ENCODE results near the gene TXNDC16. TPM values are rescaled to one million over a fixed set of nuclear protein-coding genes. Genes with fewer than 3 reads are reported as not detected.

The TXNDC16 gene
- total RNA-seq (2014; rRNA removed; shearing (Covaris generic)) (13.8 and 21.6 TPM in 2 replicates), total RNA-seq (2022) (26.5 and 27.5 TPM in 2 replicates), Bru-seq, nascent RNA (percentile 83 among the genes with signal in this experiment), BruChase-seq, experiment 1, labeled RNA remaining after a 6-hour chase (percentile 71 among the genes with signal in this experiment), BruChase-seq, experiment 2, labeled RNA remaining after a 2-hour chase (percentile 71 among the genes with signal in this experiment)
- long read RNA-seq, full-length matches to known transcripts, result 4 of 46 reads
- long read RNA-seq, partial matches to known transcripts, result 30 of 46 reads
- long read RNA-seq, other reads (novel, unspliced or antisense), result 12 of 46 reads

DNA sequence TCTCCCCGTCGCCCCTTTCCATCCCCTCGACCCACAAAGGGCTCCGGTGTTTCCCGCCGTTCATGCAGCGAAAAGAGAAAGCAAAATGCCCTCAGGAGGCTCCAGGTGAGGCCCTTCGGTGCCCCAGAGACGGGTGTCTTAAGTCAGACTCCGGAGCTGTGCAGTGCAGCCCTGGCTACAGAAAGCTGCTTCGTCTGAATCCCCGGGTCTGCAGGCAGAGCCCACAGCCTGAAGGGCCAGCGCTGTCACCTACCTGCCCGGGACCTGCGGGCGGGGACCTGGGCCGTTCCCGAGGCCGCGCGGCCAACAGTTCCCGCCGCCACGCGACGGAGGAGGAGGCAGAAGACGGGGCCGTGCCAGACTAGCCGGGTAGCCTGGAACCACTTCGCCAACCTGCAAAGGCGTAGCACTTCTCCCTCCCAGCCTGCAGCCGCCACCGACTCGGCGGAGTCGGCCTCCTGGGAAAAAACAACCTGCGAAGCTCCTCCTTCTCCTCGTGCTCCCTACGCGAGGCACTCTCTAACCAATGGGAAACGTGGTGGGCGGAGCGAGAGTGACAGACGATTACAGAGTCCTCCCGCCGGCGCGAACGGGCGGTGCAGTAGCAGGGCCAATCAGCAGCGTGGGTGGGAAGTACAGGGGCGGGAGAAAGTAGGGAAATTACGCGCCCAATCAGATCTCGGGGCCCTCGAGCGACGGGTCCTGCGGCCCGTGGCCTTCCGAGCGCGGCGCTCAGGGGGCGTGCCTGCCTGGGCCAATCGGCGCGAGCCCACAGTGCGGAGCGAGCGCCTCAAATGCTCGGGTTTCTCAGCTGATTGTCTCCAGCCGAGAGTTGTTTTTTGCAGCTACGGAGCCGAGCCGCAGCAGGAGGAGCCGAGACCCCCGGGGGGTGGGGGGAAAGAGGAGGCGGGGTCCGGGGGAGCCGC, at the start of gene TXNDC16, which contains the start of gene GPR137C:
TSS of gene TXNDC16 (minus strand) at position 443 of the 926 bp plus-strand sequence. CDS start 8,948 bp downstream, outside the sequence.
TSS of gene GPR137C (plus strand) at position 774 of the 926 bp plus-strand sequence. CDS start 312 bp downstream, outside the sequence.
- Histone ChIP-seq H3K9me3 (ENCODE audit: low read length) (no peaks in the 10 kb centered on the region; the same call in 1 of the 2 replicates), H4K20me1 (ENCODE audit: insufficient read depth, low read length) (0 out of 2 replicates have a peak, but pooled peaks cover 6% of the 10 kb centered on the region), H3K4me2 (ENCODE audit: low read length) (peak within 1 kb of the TSS; percentile 95), H3K79me2 (ENCODE audit: insufficient read depth, low read depth, low read length) (peaks cover 48% of the 10 kb centered on the region), H3K4me1 (ENCODE audit: insufficient read depth, low read length, poor library complexity, severe bottlenecking) (peaks cover 41% of the 10 kb centered on the region), H3K27ac (ENCODE audit: low read depth, low read length, poor library complexity, severe bottlenecking) (peak within 1 kb of the TSS; percentile 84), H2AFZ (ENCODE audit: low read length) (peak within 1 kb of the TSS; percentile 63), H3K9me2 (ENCODE audit: insufficient read depth, low read length) (no peaks in the 10 kb centered on the region), H3K4me3 (ENCODE audit: low read depth, low read length, poor library complexity, severe bottlenecking) (peak within 1 kb of the TSS; percentile 99), H3K36me3 (ENCODE audit: insufficient read depth, low read length) (peaks cover 20% of the 10 kb centered on the region)
- TF ChIP-seq, protein P1, sequence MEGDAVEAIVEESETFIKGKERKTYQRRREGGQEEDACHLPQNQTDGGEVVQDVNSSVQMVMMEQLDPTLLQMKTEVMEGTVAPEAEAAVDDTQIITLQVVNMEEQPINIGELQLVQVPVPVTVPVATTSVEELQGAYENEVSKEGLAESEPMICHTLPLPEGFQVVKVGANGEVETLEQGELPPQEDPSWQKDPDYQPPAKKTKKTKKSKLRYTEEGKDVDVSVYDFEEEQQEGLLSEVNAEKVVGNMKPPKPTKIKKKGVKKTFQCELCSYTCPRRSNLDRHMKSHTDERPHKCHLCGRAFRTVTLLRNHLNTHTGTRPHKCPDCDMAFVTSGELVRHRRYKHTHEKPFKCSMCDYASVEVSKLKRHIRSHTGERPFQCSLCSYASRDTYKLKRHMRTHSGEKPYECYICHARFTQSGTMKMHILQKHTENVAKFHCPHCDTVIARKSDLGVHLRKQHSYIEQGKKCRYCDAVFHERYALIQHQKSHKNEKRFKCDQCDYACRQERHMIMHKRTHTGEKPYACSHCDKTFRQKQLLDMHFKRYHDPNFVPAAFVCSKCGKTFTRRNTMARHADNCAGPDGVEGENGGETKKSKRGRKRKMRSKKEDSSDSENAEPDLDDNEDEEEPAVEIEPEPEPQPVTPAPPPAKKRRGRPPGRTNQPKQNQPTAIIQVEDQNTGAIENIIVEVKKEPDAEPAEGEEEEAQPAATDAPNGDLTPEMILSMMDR (conservative IDR thresholded peaks at IDR 0.05; ENCODE audit: low read length), result no peak
- TF ChIP-seq EZH2phosphoT487 (IDR thresholded peaks at IDR 0.05; ENCODE audit: borderline replicate concordance, low read depth, low read length), result no peak
- BruUV-seq (replicated peaks), result TSS peak; percentile 70
- intact Hi-C loops (cut with micrococcal nuclease; ENCODE audit: unreplicated experiment), result loop anchor here (2.0 to 5.0 kb wide), 6 partner anchors 142 to 1310 kb away; partner anchors contain the start of genes ERO1A, GNPNAT1, PSMC6 and STYX
- peak; percentile 100 for DNase-seq (ENCODE audit: low spot score)
- ChIA-PET CTCF (ENCODE audit: unreplicated experiment) (interaction anchor here (1.1 kb wide), 1 partner anchor 190 kb away, joined by 5 read pairs; no protein-coding TSS in a partner anchor), POLR2A (interaction anchor here (0.5 to 1.9 kb wide), 13 partner anchors 9 to 1732 kb away, joined by 3 to 23 read pairs (median 3); partner anchors contain the start of gene TMX1)

GRCh38 chr14:52599974-52600373, 47.7 kb upstream of the TXNDC16 start:
- DNase-seq (ENCODE audit: low spot score), result no peak

More at GRCh38 chr14:52599974-52600373, 47.7 kb upstream of the TXNDC16 start:
- H3K36me3 ChIP-seq (ENCODE audit: insufficient read depth, low read length), result no peaks in the 10 kb centered on the region
- ChIA-PET CTCF (ENCODE audit: unreplicated experiment) (no interaction called here), POLR2A (no interaction called here)
- H3K27ac ChIP-seq (ENCODE audit: low read depth, low read length, poor library complexity, severe bottlenecking), result no peak overlapping the region
- intact Hi-C loops (cut with micrococcal nuclease; ENCODE audit: unreplicated experiment), result no loop called here
- no peak overlapping the region for H2AFZ ChIP-seq (ENCODE audit: low read length)
- H4K20me1 ChIP-seq (ENCODE audit: insufficient read depth, low read length), result no peaks in the 10 kb centered on the region
- TF ChIP-seq EZH2phosphoT487 (IDR thresholded peaks at IDR 0.05; ENCODE audit: borderline replicate concordance, low read depth, low read length), result no peak
- TF ChIP-seq, protein P1 (conservative IDR thresholded peaks at IDR 0.05; ENCODE audit: low read length), result no peak
- no peaks in the 10 kb centered on the region for H3K9me2 ChIP-seq (ENCODE audit: insufficient read depth, low read length)
- no peak overlapping the region for H3K4me2 ChIP-seq (ENCODE audit: low read length)
- H3K9me3 ChIP-seq (ENCODE audit: low read length), result peaks cover 4% of the 10 kb centered on the region; the same call in 1 of the 2 replicates
- no peaks in the 10 kb centered on the region for H3K4me1 ChIP-seq (ENCODE audit: insufficient read depth, low read length, poor library complexity, severe bottlenecking)
- no TSS peak for BruUV-seq (replicated peaks)
- H3K4me3 ChIP-seq (ENCODE audit: low read depth, low read length, poor library complexity, severe bottlenecking), result no peak overlapping the region
- H3K79me2 ChIP-seq (ENCODE audit: insufficient read depth, low read depth, low read length), result no peaks in the 10 kb centered on the region

All from OCI-LY7 (cell line).